GM21423 (cell line): ENCODE data around the gene TRIP11.

Source experiments
- ATAC-seq: cut with Tn5 transposase; IDR thresholded peaks from one replicate; pipeline ENCODE4 v1.9.1; 2021; ENCODE audit warnings: mild to moderate bottlenecking, moderate library complexity; ENCODE audit not compliant: unreplicated experiment

Gene TRIP11

GRCh38 chr14:91926131-91926890, 113.5 kb downstream of the TRIP11 start:
- no peak for ATAC-seq

GRCh38 chr14:91925727-91926121, 114.1 kb downstream of the TRIP11 start:
- no peak for ATAC-seq

GRCh38 chr14:91925001-91925726, 114.7 kb downstream of the TRIP11 start:
- no peak for ATAC-seq

- no peak for ATAC-seq
Observed at GRCh38 chr14:91920526-91920925, 119.3 kb downstream of the TRIP11 start.

GRCh38 chr14:91919814-91920213, 120.0 kb downstream of the TRIP11 start:
- no peak for ATAC-seq

- ATAC-seq = no peak
Observed at GRCh38 chr14:91918186-91918883, 121.5 kb downstream of the TRIP11 start.
